Stimulated activated CD4-positive, alpha-beta T cell treated with anti-CD3 and anti-CD28 coated beads, TNF-alpha, amount 100 ng/mL, for 1 hour (primary cell): ENCODE measurements around the gene APOA4.

Source experiments
- DNase-seq, 3 donors: peaks; one replicate each; pipeline ENCODE4 v3.0.0-alpha.2; 2020; ENCODE audit warnings: low read depth in 3 of 3, low spot score in 1 of 3

The APOA4 gene

DNA sequence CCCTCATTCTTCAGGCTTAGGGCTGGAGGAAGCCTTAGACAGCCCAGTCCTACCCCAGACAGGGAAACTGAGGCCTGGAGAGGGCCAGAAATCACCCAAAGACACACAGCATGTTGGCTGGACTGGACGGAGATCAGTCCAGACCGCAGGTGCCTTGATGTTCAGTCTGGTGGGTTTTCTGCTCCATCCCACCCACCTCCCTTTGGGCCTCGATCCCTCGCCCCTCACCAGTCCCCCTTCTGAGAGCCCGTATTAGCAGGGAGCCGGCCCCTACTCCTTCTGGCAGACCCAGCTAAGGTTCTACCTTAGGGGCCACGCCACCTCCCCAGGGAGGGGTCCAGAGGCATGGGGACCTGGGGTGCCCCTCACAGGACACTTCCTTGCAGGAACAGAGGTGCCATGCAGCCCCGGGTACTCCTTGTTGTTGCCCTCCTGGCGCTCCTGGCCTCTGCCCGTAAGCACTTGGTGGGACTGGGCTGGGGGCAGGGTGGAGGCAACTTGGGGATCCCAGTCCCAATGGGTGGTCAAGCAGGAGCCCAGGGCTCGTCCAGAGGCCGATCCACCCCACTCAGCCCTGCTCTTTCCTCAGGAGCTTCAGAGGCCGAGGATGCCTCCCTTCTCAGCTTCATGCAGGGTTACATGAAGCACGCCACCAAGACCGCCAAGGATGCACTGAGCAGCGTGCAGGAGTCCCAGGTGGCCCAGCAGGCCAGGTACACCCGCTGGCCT lies 7.2 kb upstream of the APOA4 start:
- no peak for DNase-seq

DNA sequence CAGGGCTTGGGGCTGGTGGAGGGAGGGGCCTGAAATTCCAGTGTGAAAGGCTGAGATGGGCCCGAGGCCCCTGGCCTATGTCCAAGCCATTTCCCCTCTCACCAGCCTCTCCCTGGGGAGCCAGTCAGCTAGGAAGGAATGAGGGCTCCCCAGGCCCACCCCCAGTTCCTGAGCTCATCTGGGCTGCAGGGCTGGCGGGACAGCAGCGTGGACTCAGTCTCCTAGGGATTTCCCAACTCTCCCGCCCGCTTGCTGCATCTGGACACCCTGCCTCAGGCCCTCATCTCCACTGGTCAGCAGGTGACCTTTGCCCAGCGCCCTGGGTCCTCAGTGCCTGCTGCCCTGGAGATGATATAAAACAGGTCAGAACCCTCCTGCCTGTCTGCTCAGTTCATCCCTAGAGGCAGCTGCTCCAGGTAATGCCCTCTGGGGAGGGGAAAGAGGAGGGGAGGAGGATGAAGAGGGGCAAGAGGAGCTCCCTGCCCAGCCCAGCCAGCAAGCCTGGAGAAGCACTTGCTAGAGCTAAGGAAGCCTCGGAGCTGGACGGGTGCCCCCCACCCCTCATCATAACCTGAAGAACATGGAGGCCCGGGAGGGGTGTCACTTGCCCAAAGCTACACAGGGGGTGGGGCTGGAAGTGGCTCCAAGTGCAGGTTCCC lies 6.5 kb upstream of the APOA4 start, which contains the start of gene APOC3:
TSS of gene APOC3 (plus strand) at position 383 of the 659 bp plus-strand sequence. CDS start 676 bp downstream, outside the sequence.
- no peak for DNase-seq

GRCh38 chr11:116828632-116829524 lies 5.8 kb upstream of the APOA4 start:
- DNase-seq, result no peak

DNA sequence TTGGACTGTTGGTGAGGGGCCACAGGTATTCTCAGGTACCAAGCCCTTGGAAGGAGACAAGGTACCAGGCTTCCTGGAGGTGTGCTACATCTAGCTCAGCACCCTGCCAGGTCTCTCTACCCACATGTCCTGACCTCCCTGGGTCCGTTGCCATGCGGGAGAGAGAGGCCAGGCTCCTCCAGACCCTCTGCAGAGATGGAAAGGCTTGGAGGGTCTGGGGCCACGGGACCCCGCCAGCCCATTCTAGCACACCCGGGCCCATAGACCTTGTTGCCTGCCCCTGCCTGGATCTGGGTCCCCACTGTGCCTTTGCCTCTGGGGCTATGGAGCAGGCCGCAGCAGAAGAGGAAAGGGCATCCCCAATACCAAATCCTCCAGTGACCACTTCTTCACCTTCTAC lies 4.4 kb upstream of the APOA4 start:
- no peak for DNase-seq

- no peak for DNase-seq
Measured at GRCh38 chr11:116826751-116827431, 3.8 kb upstream of the APOA4 start.

DNA sequence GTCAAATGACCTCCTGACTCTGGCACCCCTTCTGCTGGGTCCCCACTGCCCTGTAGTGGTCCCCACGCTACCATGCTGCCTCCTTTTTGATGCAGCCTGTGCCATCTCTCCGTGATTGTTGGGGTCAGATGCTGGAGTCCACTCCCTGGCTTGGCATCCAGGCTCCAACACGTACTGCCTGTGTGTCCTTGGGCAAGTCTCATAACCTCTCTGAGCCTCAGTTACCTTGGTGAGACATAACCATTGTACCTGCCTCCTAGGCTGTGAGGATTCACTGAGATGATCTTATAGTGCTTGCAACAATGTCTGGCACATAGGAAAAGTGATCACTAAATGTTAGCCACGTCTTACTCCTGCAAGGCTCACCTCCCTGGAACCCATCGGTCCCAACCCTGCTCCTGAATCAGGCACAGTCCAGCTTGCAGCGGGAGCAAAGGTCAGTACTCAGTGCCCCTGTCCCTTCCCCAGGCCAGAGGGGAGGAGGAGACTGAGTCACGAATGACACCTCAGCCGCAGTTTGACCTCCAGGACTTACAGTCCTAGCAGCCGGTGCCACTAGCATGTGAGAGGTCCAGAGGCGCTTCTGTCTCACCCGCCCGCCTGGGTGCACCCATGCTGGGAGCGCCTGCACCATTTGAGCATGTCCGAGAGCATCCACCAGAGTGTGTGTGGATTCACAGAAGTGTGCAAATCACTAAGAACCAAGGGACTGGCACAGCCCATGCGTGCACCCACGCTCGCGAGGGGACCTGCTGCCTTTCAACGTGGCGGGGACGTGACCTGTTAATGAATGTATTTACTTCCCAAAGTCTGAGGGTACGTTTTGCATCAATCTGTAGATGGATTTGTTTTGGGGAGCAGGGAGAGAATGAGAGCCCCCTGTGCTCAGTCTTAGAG lies 3.0 kb upstream of the APOA4 start:
- DNase-seq, result no peak

DNA sequence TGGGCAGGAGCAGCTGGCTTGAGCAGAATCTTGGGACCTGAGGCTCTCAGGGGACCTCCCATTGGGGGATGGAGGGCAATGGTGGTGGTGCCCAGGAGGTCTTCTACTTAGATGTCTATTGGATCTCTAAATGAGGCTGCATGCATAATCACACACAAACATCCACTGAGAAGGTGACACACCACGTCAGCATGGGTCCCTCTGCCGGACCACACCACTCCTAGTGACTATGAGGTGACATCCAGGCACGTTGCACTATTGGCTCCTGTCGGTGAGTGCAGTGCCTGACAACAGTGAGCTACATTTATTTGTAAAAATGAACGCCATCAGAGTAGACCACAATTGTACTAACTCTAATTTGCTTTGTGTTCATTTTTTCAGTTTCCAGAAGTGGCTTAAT lies 2.3 kb upstream of the APOA4 start:
- no peak for DNase-seq

- DNase-seq, result no peak
Measured at GRCh38 chr11:116822575-116822974, 529 bp downstream of the APOA4 start.

GRCh38 chr11:116821050-116821918 lies 1.8 kb downstream of the APOA4 start:
- no peak for DNase-seq

GRCh38 chr11:116819049-116819448 lies 4.1 kb downstream of the APOA4 start:
- DNase-seq, result no peak

DNA sequence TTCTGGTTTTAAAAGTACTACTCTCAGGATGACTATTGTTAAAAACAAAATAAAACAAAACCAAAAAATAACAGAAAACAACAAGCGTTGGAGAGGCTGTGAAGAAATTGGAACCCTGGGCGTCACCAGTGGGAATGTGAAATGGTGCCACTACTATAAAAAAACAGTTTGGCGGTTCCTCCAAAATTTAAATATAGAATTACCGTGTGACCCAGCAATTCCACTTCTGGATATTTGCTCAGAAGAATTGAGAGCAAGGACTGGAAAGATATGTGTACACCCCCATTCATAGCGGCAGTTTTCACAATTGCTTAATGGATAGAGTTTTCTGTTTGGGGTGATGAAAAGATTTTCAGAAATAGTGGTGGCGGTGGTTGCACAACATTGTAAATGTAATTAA lies 8.6 kb downstream of the APOA4 start:
- no peak for DNase-seq

GRCh38 chr11:116813781-116814471 lies 9.2 kb downstream of the APOA4 start:
- no peak for DNase-seq

DNA sequence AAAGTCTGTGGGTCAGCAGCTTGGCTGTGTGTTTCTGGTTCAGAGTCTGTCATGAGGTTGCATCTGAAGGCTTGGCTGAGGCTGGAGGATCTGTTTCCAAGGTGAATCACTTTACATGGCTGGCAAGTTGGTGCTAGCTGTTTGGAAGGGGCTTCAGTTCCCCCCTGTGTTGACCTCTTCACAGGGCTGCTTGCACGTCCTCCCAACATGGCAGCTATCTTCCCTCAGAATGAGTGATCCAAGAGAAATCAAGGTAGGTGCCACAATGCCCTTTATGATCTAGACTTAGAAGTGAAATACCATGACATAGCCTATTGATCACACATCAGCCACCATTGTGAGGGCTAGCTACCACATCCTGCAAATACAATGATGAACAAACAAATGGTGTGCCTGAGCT lies 9.9 kb downstream of the APOA4 start:
- no peak for DNase-seq

GRCh38 chr11:116812109-116812508 lies 11.0 kb downstream of the APOA4 start:
- DNase-seq, result no peak

- no peak for DNase-seq
Measured at GRCh38 chr11:116811194-116811593, 11.9 kb downstream of the APOA4 start.

- DNase-seq, result no peak
Measured at GRCh38 chr11:116808262-116809175, 14.6 kb downstream of the APOA4 start.

GRCh38 chr11:116807601-116808261 lies 15.4 kb downstream of the APOA4 start:
- DNase-seq, result no peak
